HFFc6 (cell line): ENCODE measurements around the gene OR52J3. TPM values are rescaled to one million over a fixed set of nuclear protein-coding genes. Genes with fewer than 3 reads are reported as not detected.

Source experiments
- DNase-seq: peaks from one replicate; pipeline ENCODE4 v3.0.0-alpha.2; 2018
- H3K27ac Mint-ChIP-seq: 2 replicates; pipeline ENCODE4 v1.8.0; 2020; ENCODE audit warnings: mild to moderate bottlenecking, mixed read lengths
- H3K27me3 Mint-ChIP-seq: 2 replicates; pipeline ENCODE4 v1.8.0; 2021; ENCODE audit warnings: mild to moderate bottlenecking, moderate library complexity, mixed read lengths; ENCODE audit not compliant: insufficient read depth
- H3K36me3 Mint-ChIP-seq: 2 replicates; pipeline ENCODE4 v1.8.0; 2021; ENCODE audit warnings: low read depth, mixed read lengths
- H3K4me1 Mint-ChIP-seq: 2 replicates; pipeline ENCODE4 v1.8.0; 2020; ENCODE audit warnings: low read depth, mixed read lengths
- H3K4me3 Mint-ChIP-seq: 2 replicates; pipeline ENCODE4 v1.8.0; 2020; ENCODE audit warnings: mild to moderate bottlenecking, moderate library complexity, mixed read lengths
- H3K9me3 Mint-ChIP-seq: 2 replicates; pipeline ENCODE4 v1.8.0; 2020; ENCODE audit warnings: mild to moderate bottlenecking, mixed read lengths
- total RNA-seq, 6 experiments: library from RNA; stranded (reverse); fragmentation: NEBNext Ultra II Directional; extraction: Animal tissue kit (Norgen Biotek cat#: 25700); gene quantifications; 2 replicates in 1 of 6; 3 replicates in 5 of 6; pipeline ENCODE4 v1.2.3, GENCODE V29; 2021
- TF ChIP-seq, protein P1 (sequence below): fragments of 200-600 bp; sonication (generic); IDR thresholded peaks from 2 replicates; pipeline ENCODE4 v1.5.0; 2021; ENCODE audit warnings: antibody characterized with exemption, mild to moderate bottlenecking

Gene OR52J3
- total RNA-seq, 6 experiments from 2014 or later = not detected

DNA sequence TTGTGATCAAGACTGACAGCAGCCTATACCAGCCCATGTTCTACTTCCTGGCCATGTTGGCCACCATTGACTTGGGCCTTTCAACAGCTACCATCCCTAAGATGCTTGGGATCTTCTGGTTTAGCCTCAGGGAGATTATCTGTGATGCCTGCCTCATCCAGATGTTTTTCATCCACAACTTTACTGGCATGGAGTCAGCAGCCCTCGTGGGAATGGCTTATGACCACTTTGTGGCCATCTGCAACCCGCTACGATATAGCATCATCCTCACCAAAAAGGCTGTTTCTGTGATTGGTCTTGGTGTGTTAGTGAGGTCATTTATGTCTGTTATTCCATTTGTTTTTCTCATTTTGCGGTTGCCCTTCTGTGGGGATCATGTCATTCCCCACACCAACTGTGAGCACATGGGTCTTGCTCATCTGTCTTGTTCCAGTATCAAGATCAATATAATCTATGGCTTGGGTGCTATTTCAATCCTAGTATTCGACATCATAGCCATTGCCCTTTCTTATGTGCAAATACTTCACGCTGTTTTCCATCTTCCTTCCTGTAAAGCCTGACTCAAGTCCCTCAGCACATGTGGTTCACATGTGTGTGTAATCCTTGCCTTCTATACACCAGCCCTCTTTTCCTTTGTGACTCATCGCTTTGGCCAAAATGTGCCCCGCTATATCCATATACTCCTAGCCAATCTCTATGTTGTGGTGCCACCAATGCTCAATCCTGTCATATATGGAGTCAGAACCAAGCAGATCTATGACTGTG, 46.7 kb downstream of the OR52J3 start:
- Mint-ChIP-seq H3K27ac (no peak overlapping the region), H3K4me3 (no peak overlapping the region), H3K36me3 (no peaks in the 10 kb centered on the region), H3K9me3 (peaks cover 4% of the 10 kb centered on the region; the same call in 1 of the 2 replicates), H3K27me3 (no peaks in the 10 kb centered on the region; the same call in 1 of the 2 replicates), H3K4me1 (no peaks in the 10 kb centered on the region; the same call in 1 of the 2 replicates)
- TF ChIP-seq, protein P1, sequence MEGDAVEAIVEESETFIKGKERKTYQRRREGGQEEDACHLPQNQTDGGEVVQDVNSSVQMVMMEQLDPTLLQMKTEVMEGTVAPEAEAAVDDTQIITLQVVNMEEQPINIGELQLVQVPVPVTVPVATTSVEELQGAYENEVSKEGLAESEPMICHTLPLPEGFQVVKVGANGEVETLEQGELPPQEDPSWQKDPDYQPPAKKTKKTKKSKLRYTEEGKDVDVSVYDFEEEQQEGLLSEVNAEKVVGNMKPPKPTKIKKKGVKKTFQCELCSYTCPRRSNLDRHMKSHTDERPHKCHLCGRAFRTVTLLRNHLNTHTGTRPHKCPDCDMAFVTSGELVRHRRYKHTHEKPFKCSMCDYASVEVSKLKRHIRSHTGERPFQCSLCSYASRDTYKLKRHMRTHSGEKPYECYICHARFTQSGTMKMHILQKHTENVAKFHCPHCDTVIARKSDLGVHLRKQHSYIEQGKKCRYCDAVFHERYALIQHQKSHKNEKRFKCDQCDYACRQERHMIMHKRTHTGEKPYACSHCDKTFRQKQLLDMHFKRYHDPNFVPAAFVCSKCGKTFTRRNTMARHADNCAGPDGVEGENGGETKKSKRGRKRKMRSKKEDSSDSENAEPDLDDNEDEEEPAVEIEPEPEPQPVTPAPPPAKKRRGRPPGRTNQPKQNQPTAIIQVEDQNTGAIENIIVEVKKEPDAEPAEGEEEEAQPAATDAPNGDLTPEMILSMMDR = no peak
- no peak for DNase-seq

DNA sequence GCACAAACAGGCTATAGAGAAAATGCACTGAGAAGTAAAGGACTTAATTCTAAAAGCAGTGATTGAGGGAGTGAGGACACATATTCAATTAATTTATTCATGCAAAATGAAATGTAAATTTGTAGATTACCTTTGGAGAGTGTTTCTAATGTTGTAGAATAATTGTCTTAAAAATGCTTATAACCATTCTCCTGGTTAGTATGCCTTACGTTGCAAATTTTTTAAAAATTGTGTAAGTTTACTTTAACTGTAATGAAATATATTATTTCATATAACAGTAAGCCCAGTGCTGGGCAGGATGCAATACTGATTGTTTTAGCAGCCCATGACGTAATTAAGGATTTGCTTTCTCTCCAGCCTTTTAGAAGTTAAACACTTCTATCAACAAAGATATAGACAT, 49.7 kb downstream of the OR52J3 start:
- no peaks in the 10 kb centered on the region; the same call in 1 of the 2 replicates for H3K27me3 Mint-ChIP-seq
- no peak overlapping the region for H3K27ac Mint-ChIP-seq
- H3K4me3 Mint-ChIP-seq = no peak overlapping the region
- DNase-seq = no peak
- H3K9me3 Mint-ChIP-seq = peaks cover 4% of the 10 kb centered on the region; the same call in 1 of the 2 replicates
- TF ChIP-seq, protein P1 = no peak
- H3K36me3 Mint-ChIP-seq = no peaks in the 10 kb centered on the region
- no peaks in the 10 kb centered on the region; the same call in 1 of the 2 replicates for H3K4me1 Mint-ChIP-seq

Other genes with a start within 250 kb of the OR52J3 start
- gene OR52R1, start 242.1 kb upstream of the OR52J3 start, total RNA-seq = not detected
- gene OR51F2, start 225.2 kb upstream of the OR52J3 start, total RNA-seq = not detected
- gene OR51S1, start 197.3 kb upstream of the OR52J3 start, total RNA-seq = not detected
- gene OR51T1, start 164.6 kb upstream of the OR52J3 start, total RNA-seq = not detected
- not detected for gene OR51A7, start 142.7 kb upstream of the OR52J3 start, total RNA-seq
- not detected for gene OR51G2, start 127.2 kb upstream of the OR52J3 start, total RNA-seq
- gene OR51G1, start 122.2 kb upstream of the OR52J3 start, total RNA-seq = not detected
- gene OR51A4, start 98.9 kb upstream of the OR52J3 start, total RNA-seq = not detected
- not detected for gene OR51A2, start 90.8 kb upstream of the OR52J3 start, total RNA-seq
- not detected for gene OR51L1, start 51.7 kb upstream of the OR52J3 start, total RNA-seq
- gene OR52E2, start 13.1 kb downstream of the OR52J3 start, total RNA-seq = not detected
- not detected for gene OR52E1, start 23.0 kb downstream of the OR52J3 start, total RNA-seq
- not detected for gene OR52A5, start 91.8 kb downstream of the OR52J3 start, total RNA-seq
- not detected for gene OR52A1, start 108.2 kb downstream of the OR52J3 start, total RNA-seq
- not detected for gene OR51V1, start 154.2 kb downstream of the OR52J3 start, total RNA-seq
- not detected for gene HBB, start 180.5 kb downstream of the OR52J3 start, total RNA-seq
- not detected for gene HBD, start 188.0 kb downstream of the OR52J3 start, total RNA-seq
- gene HBG1, start 203.3 kb downstream of the OR52J3 start, total RNA-seq = not detected
- not detected for gene HBG2, start 208.3 kb downstream of the OR52J3 start, total RNA-seq
- gene HBE1, start 223.4 kb downstream of the OR52J3 start, total RNA-seq = not detected